ENCODE measurements around the gene GNAI3. TPM values are rescaled to one million over a fixed set of nuclear protein-coding genes. Genes with fewer than 3 reads are reported as not detected.

Gene GNAI3
- polyA plus RNA-seq, 1 donor from 2014 or later = 10.6 TPM

GRCh38 chr1:109625176-109625575, 76.8 kb downstream of the GNAI3 start:
- peaks cover 37% of the 10 kb centered on the region for H3K79me2 ChIP-seq (replicated peaks; ENCODE audit: insufficient read depth, low read length)

GRCh38 chr1:109625601-109626560, 77.5 kb downstream of the GNAI3 start:
- no peak overlapping the region for H3K9ac ChIP-seq (ENCODE audit: low read length)
- no peaks in the 10 kb centered on the region for H3F3A ChIP-seq (ENCODE audit: insufficient read depth, low read length, poor library complexity, severe bottlenecking)
- no peaks in the 10 kb centered on the region for H3K9me2 ChIP-seq (ENCODE audit: insufficient read depth, low read length)
- H3K4me3 ChIP-seq (ENCODE audit: low read length) = no peak overlapping the region
- no peak overlapping the region for H2AFZ ChIP-seq (ENCODE audit: low read depth, low read length)
- peaks cover 32% of the 10 kb centered on the region for H3K79me2 ChIP-seq (replicated peaks; ENCODE audit: insufficient read depth, low read length)
- H3K27ac ChIP-seq (ENCODE audit: low read length) = no peak overlapping the region
- H4K20me1 ChIP-seq (ENCODE audit: insufficient read depth) = no peaks in the 10 kb centered on the region
- no peaks in the 10 kb centered on the region for H3K36me3 ChIP-seq (ENCODE audit: insufficient read depth, low read length)
- H3K9me3 ChIP-seq (ENCODE audit: low read length) = no peaks in the 10 kb centered on the region
- H3K4me2 ChIP-seq (ENCODE audit: low read length) = no peak overlapping the region
- no peaks in the 10 kb centered on the region for H3K27me3 ChIP-seq (ENCODE audit: insufficient read depth, low read depth, low read length)
- TF ChIP-seq TAF1 (IDR thresholded peaks at IDR 0.05; ENCODE audit: low read depth) (no peak), POLR2AphosphoS5 (IDR thresholded peaks at IDR 0.05) (no peak), EP300 (conservative IDR thresholded peaks at IDR 0.05; ENCODE audit: poor library complexity, severe bottlenecking) (no peak), MXI1 (conservative IDR thresholded peaks at IDR 0.05; ENCODE audit: poor library complexity, severe bottlenecking) (no peak), EZH2 (IDR thresholded peaks at IDR 0.05; ENCODE audit: borderline replicate concordance, insufficient read depth, low read length, poor library complexity, severe bottlenecking) (no peak), RAD21 (conservative IDR thresholded peaks at IDR 0.05) (no peak), SMC3 (conservative IDR thresholded peaks at IDR 0.05; ENCODE audit: poor library complexity) (no peak)
- TF ChIP-seq, protein P1, sequence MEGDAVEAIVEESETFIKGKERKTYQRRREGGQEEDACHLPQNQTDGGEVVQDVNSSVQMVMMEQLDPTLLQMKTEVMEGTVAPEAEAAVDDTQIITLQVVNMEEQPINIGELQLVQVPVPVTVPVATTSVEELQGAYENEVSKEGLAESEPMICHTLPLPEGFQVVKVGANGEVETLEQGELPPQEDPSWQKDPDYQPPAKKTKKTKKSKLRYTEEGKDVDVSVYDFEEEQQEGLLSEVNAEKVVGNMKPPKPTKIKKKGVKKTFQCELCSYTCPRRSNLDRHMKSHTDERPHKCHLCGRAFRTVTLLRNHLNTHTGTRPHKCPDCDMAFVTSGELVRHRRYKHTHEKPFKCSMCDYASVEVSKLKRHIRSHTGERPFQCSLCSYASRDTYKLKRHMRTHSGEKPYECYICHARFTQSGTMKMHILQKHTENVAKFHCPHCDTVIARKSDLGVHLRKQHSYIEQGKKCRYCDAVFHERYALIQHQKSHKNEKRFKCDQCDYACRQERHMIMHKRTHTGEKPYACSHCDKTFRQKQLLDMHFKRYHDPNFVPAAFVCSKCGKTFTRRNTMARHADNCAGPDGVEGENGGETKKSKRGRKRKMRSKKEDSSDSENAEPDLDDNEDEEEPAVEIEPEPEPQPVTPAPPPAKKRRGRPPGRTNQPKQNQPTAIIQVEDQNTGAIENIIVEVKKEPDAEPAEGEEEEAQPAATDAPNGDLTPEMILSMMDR (IDR thresholded peaks at IDR 0.05; ENCODE audit: poor library complexity, severe bottlenecking) = no peak

More at GRCh38 chr1:109625176-109625575, 76.8 kb downstream of the GNAI3 start:
- Histone ChIP-seq H3K27me3 (ENCODE audit: insufficient read depth, low read depth, low read length) (no peaks in the 10 kb centered on the region), H3K9me3 (ENCODE audit: low read length) (no peaks in the 10 kb centered on the region), H3F3A (ENCODE audit: insufficient read depth, low read length, poor library complexity, severe bottlenecking) (no peaks in the 10 kb centered on the region), H3K9me2 (ENCODE audit: insufficient read depth, low read length) (no peaks in the 10 kb centered on the region), H3K27ac (ENCODE audit: low read length) (no peak overlapping the region), H3K36me3 (ENCODE audit: insufficient read depth, low read length) (no peaks in the 10 kb centered on the region), H4K20me1 (ENCODE audit: insufficient read depth) (no peaks in the 10 kb centered on the region), H2AFZ (ENCODE audit: low read depth, low read length) (no peak overlapping the region), H3K9ac (ENCODE audit: low read length) (no peak overlapping the region), H3K4me3 (ENCODE audit: low read length) (no peak overlapping the region), H3K4me2 (ENCODE audit: low read length) (no peak overlapping the region)
- TF ChIP-seq, protein P1 (IDR thresholded peaks at IDR 0.05; ENCODE audit: poor library complexity, severe bottlenecking) = no peak
- TF ChIP-seq RAD21 (conservative IDR thresholded peaks at IDR 0.05) (no peak), SMC3 (conservative IDR thresholded peaks at IDR 0.05; ENCODE audit: poor library complexity) (no peak), MXI1 (conservative IDR thresholded peaks at IDR 0.05; ENCODE audit: poor library complexity, severe bottlenecking) (no peak), TAF1 (IDR thresholded peaks at IDR 0.05; ENCODE audit: low read depth) (no peak), POLR2AphosphoS5 (IDR thresholded peaks at IDR 0.05) (no peak), EZH2 (IDR thresholded peaks at IDR 0.05; ENCODE audit: borderline replicate concordance, insufficient read depth, low read length, poor library complexity, severe bottlenecking) (no peak), EP300 (conservative IDR thresholded peaks at IDR 0.05; ENCODE audit: poor library complexity, severe bottlenecking) (no peak)
- TF ChIP-seq, protein P2, sequence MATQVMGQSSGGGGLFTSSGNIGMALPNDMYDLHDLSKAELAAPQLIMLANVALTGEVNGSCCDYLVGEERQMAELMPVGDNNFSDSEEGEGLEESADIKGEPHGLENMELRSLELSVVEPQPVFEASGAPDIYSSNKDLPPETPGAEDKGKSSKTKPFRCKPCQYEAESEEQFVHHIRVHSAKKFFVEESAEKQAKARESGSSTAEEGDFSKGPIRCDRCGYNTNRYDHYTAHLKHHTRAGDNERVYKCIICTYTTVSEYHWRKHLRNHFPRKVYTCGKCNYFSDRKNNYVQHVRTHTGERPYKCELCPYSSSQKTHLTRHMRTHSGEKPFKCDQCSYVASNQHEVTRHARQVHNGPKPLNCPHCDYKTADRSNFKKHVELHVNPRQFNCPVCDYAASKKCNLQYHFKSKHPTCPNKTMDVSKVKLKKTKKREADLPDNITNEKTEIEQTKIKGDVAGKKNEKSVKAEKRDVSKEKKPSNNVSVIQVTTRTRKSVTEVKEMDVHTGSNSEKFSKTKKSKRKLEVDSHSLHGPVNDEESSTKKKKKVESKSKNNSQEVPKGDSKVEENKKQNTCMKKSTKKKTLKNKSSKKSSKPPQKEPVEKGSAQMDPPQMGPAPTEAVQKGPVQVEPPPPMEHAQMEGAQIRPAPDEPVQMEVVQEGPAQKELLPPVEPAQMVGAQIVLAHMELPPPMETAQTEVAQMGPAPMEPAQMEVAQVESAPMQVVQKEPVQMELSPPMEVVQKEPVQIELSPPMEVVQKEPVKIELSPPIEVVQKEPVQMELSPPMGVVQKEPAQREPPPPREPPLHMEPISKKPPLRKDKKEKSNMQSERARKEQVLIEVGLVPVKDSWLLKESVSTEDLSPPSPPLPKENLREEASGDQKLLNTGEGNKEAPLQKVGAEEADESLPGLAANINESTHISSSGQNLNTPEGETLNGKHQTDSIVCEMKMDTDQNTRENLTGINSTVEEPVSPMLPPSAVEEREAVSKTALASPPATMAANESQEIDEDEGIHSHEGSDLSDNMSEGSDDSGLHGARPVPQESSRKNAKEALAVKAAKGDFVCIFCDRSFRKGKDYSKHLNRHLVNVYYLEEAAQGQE (IDR thresholded peaks at IDR 0.05; ENCODE audit: borderline replicate concordance) = no peak

All from neural cell (in vitro differentiated cells).